H1 (cell line): Measurements from ENCODE around the gene IL1RL1.

Source experiments
- EZH2 ChIP-seq: fragments of 200-600 bp; sonication (generic); IDR thresholded peaks from 2 replicates; pipeline ENCODE4 v1.7.1; 2012; ENCODE audit warnings: low read depth, mild to moderate bottlenecking, moderate library complexity, low read length, inconsistent platforms; ENCODE audit not compliant: severe bottlenecking
- POLR2A ChIP-seq, 2 experiments: IDR thresholded peaks; 1 replicate in 1 of 2; 2 replicates in 1 of 2; pipeline ENCODE4 v1.6.1; 2011; ENCODE audit warnings: low read depth in 2 of 2, low read length in 2 of 2, mild to moderate bottlenecking in 2 of 2; ENCODE audit errors: control extremely low read depth in 1 of 2
- RXRA ChIP-seq: IDR thresholded peaks from 2 replicates; pipeline ENCODE4 v1.6.1; 2011; ENCODE audit warnings: low read depth, mild to moderate bottlenecking, low read length, moderate library complexity; ENCODE audit not compliant: insufficient read depth
- SIRT6 ChIP-seq: IDR thresholded peaks from one replicate; pipeline ENCODE4 v1.7.1; 2012; ENCODE audit warnings: low read length, inconsistent platforms
- SP1 ChIP-seq: IDR thresholded peaks from 2 replicates; pipeline ENCODE4 v1.6.1; 2011; ENCODE audit warnings: low read depth, low read length
- TF ChIP-seq, protein P1 (sequence below), 3 experiments: IDR thresholded peaks; 1 replicate in 2 of 3; 2 replicates in 1 of 3; pipeline versions ENCODE4 v1.5.1 to v1.6.1; 2011; ENCODE audit warnings: low read length in 3 of 3, mild to moderate bottlenecking in 3 of 3, inconsistent platforms in 2 of 3, low read depth in 1 of 3, moderate library complexity in 1 of 3; ENCODE audit not compliant: insufficient read depth in 1 of 3; ENCODE audit errors: control extremely low read depth in 1 of 3

- no peak for TF ChIP-seq SIRT6
- no peak for TF ChIP-seq SP1
- TF ChIP-seq EZH2, result no peak
- TF ChIP-seq, protein P1, sequence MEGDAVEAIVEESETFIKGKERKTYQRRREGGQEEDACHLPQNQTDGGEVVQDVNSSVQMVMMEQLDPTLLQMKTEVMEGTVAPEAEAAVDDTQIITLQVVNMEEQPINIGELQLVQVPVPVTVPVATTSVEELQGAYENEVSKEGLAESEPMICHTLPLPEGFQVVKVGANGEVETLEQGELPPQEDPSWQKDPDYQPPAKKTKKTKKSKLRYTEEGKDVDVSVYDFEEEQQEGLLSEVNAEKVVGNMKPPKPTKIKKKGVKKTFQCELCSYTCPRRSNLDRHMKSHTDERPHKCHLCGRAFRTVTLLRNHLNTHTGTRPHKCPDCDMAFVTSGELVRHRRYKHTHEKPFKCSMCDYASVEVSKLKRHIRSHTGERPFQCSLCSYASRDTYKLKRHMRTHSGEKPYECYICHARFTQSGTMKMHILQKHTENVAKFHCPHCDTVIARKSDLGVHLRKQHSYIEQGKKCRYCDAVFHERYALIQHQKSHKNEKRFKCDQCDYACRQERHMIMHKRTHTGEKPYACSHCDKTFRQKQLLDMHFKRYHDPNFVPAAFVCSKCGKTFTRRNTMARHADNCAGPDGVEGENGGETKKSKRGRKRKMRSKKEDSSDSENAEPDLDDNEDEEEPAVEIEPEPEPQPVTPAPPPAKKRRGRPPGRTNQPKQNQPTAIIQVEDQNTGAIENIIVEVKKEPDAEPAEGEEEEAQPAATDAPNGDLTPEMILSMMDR (IDR thresholded peaks at IDR 0.05; ENCODE audit: control extremely low read depth in 1 of 3, insufficient read depth in 1 of 3, low read depth in 1 of 3, low read length in 3 of 3), result no peak
- no peak for TF ChIP-seq POLR2A (IDR thresholded peaks at IDR 0.05; ENCODE audit: control extremely low read depth in 1 of 2, low read depth in 2 of 2, low read length in 2 of 2)
- no peak for TF ChIP-seq RXRA
Observed at GRCh38 chr2:102386004-102386403, 74.6 kb downstream of the IL1RL1 start.
